ENCODE data around the gene P3R3URF. TPM values are rescaled to one million over a fixed set of nuclear protein-coding genes. Genes with fewer than 3 reads are reported as not detected.
"Not testable (repeated sequence)": the region's sequence is repeated elsewhere in the genome, so short reads cannot be mapped to it uniquely, and the experiment has no call there.

The P3R3URF gene
- not detected for polyA plus RNA-seq (2013, experiment 1 of 2)
- polyA plus RNA-seq (2013, experiment 2 of 2): not detected

- Histone ChIP-seq H3K4me3 (ENCODE audit: low read length in 2 of 2) (no peak within 1 kb of the TSS), H3K18ac (ENCODE audit: low read length) (peak within 1 kb of the TSS; percentile 29), H2BK12ac (ENCODE audit: low read length) (no peak within 1 kb of the TSS), H3K4ac (ENCODE audit: low read length) (no peak within 1 kb of the TSS), H3K4me1 (ENCODE audit: control insufficient read depth in 2 of 2, insufficient read depth in 1 of 2, low read depth in 1 of 2, low read length in 2 of 2) (peaks cover 12 to 20% of the 10 kb centered on the region in 2 donors), H3K79me1 (ENCODE audit: low read depth, low read length) (no peaks in the 10 kb centered on the region), H3K36me3 (replicated peaks in 1 of 2; ENCODE audit: control insufficient read depth in 2 of 2, insufficient read depth in 2 of 2, low read length in 2 of 2) (no peaks in the 10 kb centered on the region), H3K9me3 (replicated peaks in 1 of 2; ENCODE audit: control insufficient read depth in 2 of 2, insufficient read depth in 1 of 2, low read depth in 1 of 2, low read length in 2 of 2) (no peaks in the 10 kb centered on the region), H2BK120ac (ENCODE audit: low read depth, low read length) (peak within 1 kb of the TSS; percentile 14), H3K27ac (replicated peaks; ENCODE audit: low read length) (no peak within 1 kb of the TSS), H2BK15ac (ENCODE audit: low read length) (no peak within 1 kb of the TSS), H2AK5ac (ENCODE audit: low read depth, low read length) (peak within 1 kb of the TSS; percentile 22), H3K4me2 (ENCODE audit: insufficient read depth, low read length, poor library complexity, severe bottlenecking) (no peak within 1 kb of the TSS), H3K27me3 (ENCODE audit: control insufficient read depth in 3 of 3, insufficient read depth in 3 of 3, low read depth in 1 of 3, low read length in 3 of 3) (peaks cover 0 to under 1% (median 0%) of the 10 kb centered on the region in 3 experiments), H3K14ac (ENCODE audit: low read length) (peak within 1 kb of the TSS; percentile 28), H2AFZ (ENCODE audit: low read length) (peak within 1 kb of the TSS; percentile 69), H4K8ac (ENCODE audit: low read depth, low read length) (no peak within 1 kb of the TSS), H3K23ac (ENCODE audit: low read depth, low read length, poor library complexity) (no peak within 1 kb of the TSS), H4K91ac (ENCODE audit: low read depth, low read length, poor library complexity) (no peak within 1 kb of the TSS), H2BK5ac (ENCODE audit: low read length) (no peak within 1 kb of the TSS), H3K9ac (ENCODE audit: low read depth, low read length, poor library complexity) (no peak within 1 kb of the TSS)
- DNase-seq (ENCODE audit: low spot score): no peak
- no CpG with 5 or more reads among the region's 13 CpGs for WGBS, 2 donors (ENCODE audit: extremely low coverage in 2 of 2, insufficient read length in 2 of 2, insufficient replicate concordance in 1 of 2)
Observed at GRCh38 chr1:46176211-46176865, at the start of gene P3R3URF. Gene P3R3URF, minus strand, starts transcription at chr1:46176488. Its CDS starts 17 bp downstream, at chr1:46176471.

- Histone ChIP-seq H3K27ac (replicated peaks; ENCODE audit: low read length) (no peak overlapping the region), H4K91ac (ENCODE audit: low read depth, low read length, poor library complexity) (no peak overlapping the region), H3K4me3 (ENCODE audit: low read length in 2 of 2) (no peak overlapping the region), H3K4me2 (ENCODE audit: insufficient read depth, low read length, poor library complexity, severe bottlenecking) (no peak overlapping the region), H4K8ac (ENCODE audit: low read depth, low read length) (no peak overlapping the region), H3K9ac (ENCODE audit: low read depth, low read length, poor library complexity) (no peak overlapping the region), H3K27me3 (ENCODE audit: control insufficient read depth in 3 of 3, insufficient read depth in 3 of 3, low read depth in 1 of 3, low read length in 3 of 3) (no peaks in the 10 kb centered on the region), H3K14ac (ENCODE audit: low read length) (no peak overlapping the region), H2BK5ac (ENCODE audit: low read length) (no peak overlapping the region), H2BK12ac (ENCODE audit: low read length) (no peak overlapping the region), H3K18ac (ENCODE audit: low read length) (no peak overlapping the region), H2BK120ac (ENCODE audit: low read depth, low read length) (no peak overlapping the region), H3K36me3 (replicated peaks in 1 of 2; ENCODE audit: control insufficient read depth in 2 of 2, insufficient read depth in 2 of 2, low read length in 2 of 2) (no peaks in the 10 kb centered on the region), H2AFZ (ENCODE audit: low read length) (no peak overlapping the region), H3K4ac (ENCODE audit: low read length) (no peak overlapping the region), H3K79me1 (ENCODE audit: low read depth, low read length) (no peaks in the 10 kb centered on the region), H2BK15ac (ENCODE audit: low read length) (no peak overlapping the region), H3K9me3 (replicated peaks in 1 of 2; ENCODE audit: control insufficient read depth in 2 of 2, insufficient read depth in 1 of 2, low read depth in 1 of 2, low read length in 2 of 2) (no peaks in the 10 kb centered on the region), H3K4me1 (ENCODE audit: control insufficient read depth in 2 of 2, insufficient read depth in 1 of 2, low read depth in 1 of 2, low read length in 2 of 2) (peaks cover 21 to 28% of the 10 kb centered on the region in 2 donors), H2AK5ac (ENCODE audit: low read depth, low read length) (no peak overlapping the region), H3K23ac (ENCODE audit: low read depth, low read length, poor library complexity) (no peak overlapping the region)
- WGBS, 2 donors (ENCODE audit: extremely low coverage in 2 of 2, insufficient read length in 2 of 2, insufficient replicate concordance in 1 of 2): no CpG with 5 or more reads among the region's 4 CpGs
- no peak for DNase-seq (ENCODE audit: low spot score)
Observed at GRCh38 chr1:46224966-46225365, 48.7 kb upstream of the P3R3URF start.

- Histone ChIP-seq H3K4me1 (ENCODE audit: control insufficient read depth in 2 of 2, insufficient read depth in 1 of 2, low read depth in 1 of 2, low read length in 2 of 2) (peaks cover 24 to 28% of the 10 kb centered on the region in 2 donors), H3K36me3 (replicated peaks in 1 of 2; ENCODE audit: control insufficient read depth in 2 of 2, insufficient read depth in 2 of 2, low read length in 2 of 2) (no peaks in the 10 kb centered on the region), H3K27ac (replicated peaks; ENCODE audit: low read length) (peak overlapping the region; percentile 19), H3K9ac (ENCODE audit: low read depth, low read length, poor library complexity) (no peak overlapping the region), H3K4me2 (ENCODE audit: insufficient read depth, low read length, poor library complexity, severe bottlenecking) (no peak overlapping the region), H3K79me1 (ENCODE audit: low read depth, low read length) (no peaks in the 10 kb centered on the region), H2BK120ac (ENCODE audit: low read depth, low read length) (no peak overlapping the region), H2BK12ac (ENCODE audit: low read length) (no peak overlapping the region), H4K8ac (ENCODE audit: low read depth, low read length) (no peak overlapping the region), H3K18ac (ENCODE audit: low read length) (peak overlapping the region; percentile 74), H3K4ac (ENCODE audit: low read length) (no peak overlapping the region), H2AFZ (ENCODE audit: low read length) (peak overlapping the region; percentile 72), H3K4me3 (ENCODE audit: low read length in 2 of 2) (no peak overlapping the region), H3K23ac (ENCODE audit: low read depth, low read length, poor library complexity) (no peak overlapping the region), H2BK15ac (ENCODE audit: low read length) (peak overlapping the region; percentile 24), H2BK5ac (ENCODE audit: low read length) (no peak overlapping the region), H3K14ac (ENCODE audit: low read length) (no peak overlapping the region), H3K27me3 (ENCODE audit: control insufficient read depth in 3 of 3, insufficient read depth in 3 of 3, low read depth in 1 of 3, low read length in 3 of 3) (no peaks in the 10 kb centered on the region), H3K9me3 (replicated peaks in 1 of 2; ENCODE audit: control insufficient read depth in 2 of 2, insufficient read depth in 1 of 2, low read depth in 1 of 2, low read length in 2 of 2) (peaks cover 0 to 1% of the 10 kb centered on the region in 2 donors), H2AK5ac (ENCODE audit: low read depth, low read length) (peak overlapping the region; percentile 21), H4K91ac (ENCODE audit: low read depth, low read length, poor library complexity) (no peak overlapping the region)
- peak; percentile 71 for DNase-seq (ENCODE audit: low spot score)
- no CpG with 5 or more reads among the region's 6 CpGs for WGBS, 2 donors (ENCODE audit: extremely low coverage in 2 of 2, insufficient read length in 2 of 2, insufficient replicate concordance in 1 of 2)
Observed at GRCh38 chr1:46223472-46223943, 47.2 kb upstream of the P3R3URF start.

- not testable (repeated sequence) for H3K9ac ChIP-seq (ENCODE audit: low read depth, low read length, poor library complexity); H3K14ac ChIP-seq (ENCODE audit: low read length); H2BK5ac ChIP-seq (ENCODE audit: low read length); H3K4me2 ChIP-seq (ENCODE audit: insufficient read depth, low read length, poor library complexity, severe bottlenecking); H3K23ac ChIP-seq (ENCODE audit: low read depth, low read length, poor library complexity); H2BK120ac ChIP-seq (ENCODE audit: low read depth, low read length); H3K4me3 ChIP-seq (ENCODE audit: low read length in 2 of 2); H2AFZ ChIP-seq (ENCODE audit: low read length); H2BK12ac ChIP-seq (ENCODE audit: low read length); H3K79me1 ChIP-seq (ENCODE audit: low read depth, low read length); DNase-seq (ENCODE audit: low spot score); H3K9me3 ChIP-seq (replicated peaks in 1 of 2; ENCODE audit: control insufficient read depth in 2 of 2, insufficient read depth in 1 of 2, low read depth in 1 of 2, low read length in 2 of 2); H3K4ac ChIP-seq (ENCODE audit: low read length); H4K91ac ChIP-seq (ENCODE audit: low read depth, low read length, poor library complexity); H4K8ac ChIP-seq (ENCODE audit: low read depth, low read length); H3K27ac ChIP-seq (replicated peaks; ENCODE audit: low read length); H3K36me3 ChIP-seq (replicated peaks in 1 of 2; ENCODE audit: control insufficient read depth in 2 of 2, insufficient read depth in 2 of 2, low read length in 2 of 2); H3K27me3 ChIP-seq (ENCODE audit: control insufficient read depth in 3 of 3, insufficient read depth in 3 of 3, low read depth in 1 of 3, low read length in 3 of 3)
- WGBS, 2 donors (ENCODE audit: extremely low coverage in 2 of 2, insufficient read length in 2 of 2, insufficient replicate concordance in 1 of 2): no CpG with 5 or more reads among the region's 11 CpGs
- Histone ChIP-seq H3K18ac (ENCODE audit: low read length) (peak overlapping the region; percentile 58), H2AK5ac (ENCODE audit: low read depth, low read length) (peak overlapping the region; percentile 21), H3K4me1 (ENCODE audit: control insufficient read depth in 2 of 2, insufficient read depth in 1 of 2, low read depth in 1 of 2, low read length in 2 of 2) (peaks cover 26 to 28% of the 10 kb centered on the region in 2 donors), H2BK15ac (ENCODE audit: low read length) (peak overlapping the region; percentile 24)
Observed at GRCh38 chr1:46223055-46223454, 46.8 kb upstream of the P3R3URF start.

All from neuronal stem cell (in vitro differentiated cells).